Loucy (cell line): ENCODE data around the gene PROM2.

Experiments
- H2AFZ ChIP-seq: fragments of 200-600 bp; sonication (generic); 2 replicates; pipeline ENCODE4 v1.6.0; 2016; ENCODE audit warnings: antibody characterized with exemption, mild to moderate bottlenecking, low read length, moderate library complexity
- H3F3A ChIP-seq: fragments of 200-600 bp; 2 replicates; pipeline ENCODE4 v1.6.0; 2016; ENCODE audit warnings: antibody characterized with exemption, low read depth, mild to moderate bottlenecking
- H3K27me3 ChIP-seq: fragments of 200-600 bp; sonication (generic); 2 replicates; pipeline ENCODE4 v1.6.1; 2014; ENCODE audit warnings: low read length, mild to moderate bottlenecking; ENCODE audit not compliant: insufficient read depth, poor library complexity, severe bottlenecking
- H3K36me3 ChIP-seq: fragments of 200-600 bp; sonication (generic); 2 replicates; pipeline ENCODE4 v1.6.1; 2016; ENCODE audit warnings: low read length; ENCODE audit not compliant: insufficient read depth
- H3K4me1 ChIP-seq: fragments of 200-600 bp; sonication (generic); 2 replicates; pipeline ENCODE4 v1.5.1; 2014; ENCODE audit warnings: low read length, mild to moderate bottlenecking; ENCODE audit not compliant: insufficient read depth, poor library complexity, severe bottlenecking
- H3K4me2 ChIP-seq: fragments of 200-600 bp; sonication (generic); 2 replicates; pipeline ENCODE4 v1.6.0; 2014; ENCODE audit warnings: antibody characterized with exemption, low read length, low read depth, mild to moderate bottlenecking; ENCODE audit not compliant: poor library complexity, severe bottlenecking
- H3K4me3 ChIP-seq: fragments of 200-600 bp; sonication (generic); 2 replicates; pipeline ENCODE4 v1.5.1; 2014; ENCODE audit warnings: low read length, mild to moderate bottlenecking, mixed read lengths; ENCODE audit not compliant: poor library complexity, severe bottlenecking
- H3K79me2 ChIP-seq: fragments of 200-600 bp; sonication (generic); 2 replicates; pipeline ENCODE4 v1.6.1; 2014; ENCODE audit warnings: low read length; ENCODE audit not compliant: insufficient read depth
- H3K9ac ChIP-seq: fragments of 200-600 bp; sonication (generic); 2 replicates; pipeline ENCODE4 v1.6.0; 2014; ENCODE audit warnings: mild to moderate bottlenecking, low read depth, low read length, moderate library complexity; ENCODE audit not compliant: poor library complexity, severe bottlenecking
- H3K9me2 ChIP-seq: fragments of 200-600 bp; sonication (generic); replicated peaks from 2 replicates; pipeline ENCODE4 v1.6.1; 2016; ENCODE audit warnings: low read depth, low read length, mixed read lengths
- H3K9me3 ChIP-seq: fragments of 200-600 bp; sonication (generic); 2 replicates; pipeline ENCODE4 v1.6.1; 2014; ENCODE audit warnings: mild to moderate bottlenecking, antibody characterized with exemption, low read length, low read depth; ENCODE audit not compliant: insufficient read depth
- H4K20me1 ChIP-seq: fragments of 200-600 bp; sonication (generic); 2 replicates; pipeline ENCODE4 v1.6.0; 2014; ENCODE audit warnings: antibody characterized with exemption, low read length, mild to moderate bottlenecking; ENCODE audit not compliant: insufficient read depth, poor library complexity, severe bottlenecking
- EZH2phosphoT487 ChIP-seq: fragments of 200-600 bp; IDR thresholded peaks from 2 replicates; pipeline ENCODE4 v1.6.1; 2018; ENCODE audit warnings: antibody characterized with exemption, mild to moderate bottlenecking, moderate library complexity, borderline replicate concordance
- TF ChIP-seq, protein P1 (sequence below): fragments of 200-600 bp; sonication (generic); conservative IDR thresholded peaks from 2 replicates; pipeline ENCODE4 v1.5.1; 2014; ENCODE audit warnings: mild to moderate bottlenecking, antibody characterized with exemption, low read length

Gene PROM2

DNA sequence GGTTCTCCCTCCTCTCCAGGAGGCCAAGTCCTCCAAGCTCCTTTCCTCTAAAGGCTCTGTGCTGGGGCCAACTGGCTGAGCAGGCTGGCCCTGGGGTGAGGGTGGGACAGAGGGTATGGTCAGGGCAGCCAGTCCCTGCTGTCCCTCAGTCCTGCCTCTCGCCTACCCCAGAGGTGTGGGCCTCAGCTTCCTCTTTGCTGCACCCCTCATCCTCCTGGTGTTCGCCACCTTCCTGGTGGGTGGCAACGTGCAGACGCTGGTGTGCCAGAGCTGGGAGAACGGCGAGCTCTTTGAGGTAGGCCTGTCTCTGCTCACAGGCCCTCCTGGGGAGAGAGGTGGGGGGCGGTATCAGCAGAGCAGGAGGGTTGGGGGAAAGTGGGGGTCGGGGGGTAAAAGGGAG, 6.8 kb downstream of the PROM2 start:
- Histone ChIP-seq H3K27me3 (no peaks in the 10 kb centered on the region), H3F3A (no peaks in the 10 kb centered on the region), H3K4me1 (no peaks in the 10 kb centered on the region), H3K4me3 (no peak overlapping the region), H3K9ac (no peak overlapping the region), H3K9me2 (no peaks in the 10 kb centered on the region), H2AFZ (no peak overlapping the region), H3K79me2 (no peaks in the 10 kb centered on the region), H3K36me3 (no peaks in the 10 kb centered on the region), H4K20me1 (no peaks in the 10 kb centered on the region), H3K9me3 (peaks cover 3% of the 10 kb centered on the region; the same call in 1 of the 2 replicates), H3K4me2 (no peak overlapping the region)
- TF ChIP-seq EZH2phosphoT487: no peak
- TF ChIP-seq, protein P1, sequence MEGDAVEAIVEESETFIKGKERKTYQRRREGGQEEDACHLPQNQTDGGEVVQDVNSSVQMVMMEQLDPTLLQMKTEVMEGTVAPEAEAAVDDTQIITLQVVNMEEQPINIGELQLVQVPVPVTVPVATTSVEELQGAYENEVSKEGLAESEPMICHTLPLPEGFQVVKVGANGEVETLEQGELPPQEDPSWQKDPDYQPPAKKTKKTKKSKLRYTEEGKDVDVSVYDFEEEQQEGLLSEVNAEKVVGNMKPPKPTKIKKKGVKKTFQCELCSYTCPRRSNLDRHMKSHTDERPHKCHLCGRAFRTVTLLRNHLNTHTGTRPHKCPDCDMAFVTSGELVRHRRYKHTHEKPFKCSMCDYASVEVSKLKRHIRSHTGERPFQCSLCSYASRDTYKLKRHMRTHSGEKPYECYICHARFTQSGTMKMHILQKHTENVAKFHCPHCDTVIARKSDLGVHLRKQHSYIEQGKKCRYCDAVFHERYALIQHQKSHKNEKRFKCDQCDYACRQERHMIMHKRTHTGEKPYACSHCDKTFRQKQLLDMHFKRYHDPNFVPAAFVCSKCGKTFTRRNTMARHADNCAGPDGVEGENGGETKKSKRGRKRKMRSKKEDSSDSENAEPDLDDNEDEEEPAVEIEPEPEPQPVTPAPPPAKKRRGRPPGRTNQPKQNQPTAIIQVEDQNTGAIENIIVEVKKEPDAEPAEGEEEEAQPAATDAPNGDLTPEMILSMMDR: no peak

DNA sequence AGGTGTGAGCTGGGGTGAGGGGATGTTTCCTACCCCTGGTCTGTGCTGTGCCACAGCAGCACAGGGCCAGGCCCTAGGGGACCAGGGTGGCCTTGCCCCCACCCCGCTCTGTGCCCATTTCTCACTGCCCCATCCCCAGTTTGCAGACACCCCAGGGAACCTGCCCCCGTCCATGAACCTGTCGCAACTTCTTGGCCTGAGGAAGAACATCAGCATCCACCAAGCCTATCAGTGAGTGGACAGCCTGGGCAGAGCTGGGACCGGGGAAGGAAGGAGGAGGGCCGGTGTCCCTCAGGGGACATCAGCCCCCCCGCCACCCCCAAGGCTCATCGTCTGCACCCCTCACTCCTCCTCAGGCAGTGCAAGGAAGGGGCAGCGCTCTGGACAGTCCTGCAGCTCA, 7.5 kb downstream of the PROM2 start:
- H3K9me2 ChIP-seq: no peaks in the 10 kb centered on the region
- no peaks in the 10 kb centered on the region for H3K79me2 ChIP-seq
- no peak overlapping the region for H3K9ac ChIP-seq
- no peak overlapping the region for H3K4me3 ChIP-seq
- no peaks in the 10 kb centered on the region for H3K36me3 ChIP-seq
- no peak overlapping the region for H2AFZ ChIP-seq
- H3K27me3 ChIP-seq: no peaks in the 10 kb centered on the region
- H3F3A ChIP-seq: no peaks in the 10 kb centered on the region
- no peaks in the 10 kb centered on the region for H3K4me1 ChIP-seq
- H3K9me3 ChIP-seq: peaks cover 3% of the 10 kb centered on the region; the same call in 1 of the 2 replicates
- H3K4me2 ChIP-seq: no peak overlapping the region
- H4K20me1 ChIP-seq: no peaks in the 10 kb centered on the region
- TF ChIP-seq EZH2phosphoT487: no peak
- TF ChIP-seq, protein P1: no peak

DNA sequence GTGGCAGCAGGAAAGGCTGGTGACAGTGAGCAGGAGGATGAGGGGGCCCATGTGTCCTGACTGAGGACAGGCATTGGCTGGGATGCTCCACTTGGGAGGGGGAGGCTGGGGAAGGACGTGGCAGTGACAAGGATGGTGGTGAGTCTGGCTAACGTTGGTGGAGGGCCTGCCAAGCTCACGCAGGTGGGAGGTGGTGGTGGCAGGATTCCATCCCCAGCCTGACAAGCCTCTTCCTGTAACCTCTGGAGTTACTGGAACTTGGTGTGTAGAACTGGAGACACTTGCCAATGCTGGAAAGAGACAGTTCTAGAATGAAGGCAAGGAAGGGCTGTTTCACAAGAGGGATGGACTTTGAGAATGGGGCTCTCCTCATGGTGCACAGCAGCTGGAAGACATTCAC, 8.2 kb downstream of the PROM2 start:
- Histone ChIP-seq H3K4me2 (no peak overlapping the region), H3K79me2 (no peaks in the 10 kb centered on the region), H3K36me3 (no peaks in the 10 kb centered on the region), H4K20me1 (no peaks in the 10 kb centered on the region), H3K9me2 (no peaks in the 10 kb centered on the region), H3K4me3 (no peak overlapping the region), H3K9ac (no peak overlapping the region), H2AFZ (no peak overlapping the region), H3K4me1 (no peaks in the 10 kb centered on the region), H3K27me3 (no peaks in the 10 kb centered on the region), H3F3A (no peaks in the 10 kb centered on the region), H3K9me3 (peaks cover 3% of the 10 kb centered on the region; the same call in 1 of the 2 replicates)
- TF ChIP-seq EZH2phosphoT487: no peak
- TF ChIP-seq, protein P1: no peak
